ENCODE data around the gene A4GALT.
"Not testable (repeated sequence)": the region's sequence is repeated elsewhere in the genome, so short reads cannot be mapped to it uniquely, and the experiment has no call there.

DNA sequence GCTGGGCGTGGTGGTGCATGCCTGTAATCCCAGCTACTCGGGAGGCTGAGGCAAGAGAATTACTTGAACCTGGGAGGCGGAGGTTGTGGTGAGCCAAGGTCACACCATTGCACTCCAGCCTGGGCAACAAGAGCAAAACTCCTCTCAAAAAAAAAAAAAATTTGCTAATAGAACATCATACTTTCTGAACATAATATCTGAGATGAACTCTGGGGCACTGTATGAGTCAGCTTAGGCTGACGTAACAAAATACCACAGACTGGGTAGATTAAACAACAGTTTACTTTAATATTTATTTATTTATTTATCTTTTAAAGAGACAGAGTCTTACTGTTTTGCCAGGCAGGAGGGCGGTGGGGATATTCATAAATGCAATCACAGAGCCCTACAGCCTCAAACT is 34.9 kb upstream of the A4GALT start:
- not testable (repeated sequence) for TF ChIP-seq CTCF (IDR thresholded peaks at IDR 0.05; ENCODE audit: low read length); EZH2 (IDR thresholded peaks at IDR 0.05; ENCODE audit: borderline replicate concordance, low read length)
